ENCODE results near the gene SPDYE8. TPM values are rescaled to one million over a fixed set of nuclear protein-coding genes. Genes with fewer than 3 reads are reported as not detected.

The SPDYE8 gene, protein sequence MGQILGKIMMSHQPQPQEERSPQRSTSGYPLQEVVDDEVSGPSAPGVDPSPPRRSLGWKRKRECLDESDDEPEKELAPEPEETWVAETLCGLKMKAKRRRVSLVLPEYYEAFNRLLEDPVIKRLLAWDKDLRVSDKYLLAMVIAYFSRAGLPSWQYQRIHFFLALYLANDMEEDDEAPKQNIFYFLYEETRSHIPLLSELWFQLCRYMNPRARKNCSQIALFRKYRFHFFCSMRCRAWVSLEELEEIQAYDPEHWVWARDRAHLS
- not detected in 2 replicates for total RNA-seq

GRCh38 chr7:73029666-73030065, at the start of gene SPDYE8:
TSS of gene SPDYE8 (minus strand) at chr7:73029766. CDS start at chr7:73027966, 1,800 bp downstream.

GRCh38 chr7:73057811-73058210, 28.2 kb upstream of the SPDYE8 start, which contains the start of gene SPDYE11:
TSS of gene SPDYE11 (minus strand) at chr7:73057911. CDS start at chr7:73056111, 1,800 bp downstream.

Other genes starting within 250 kb of the SPDYE8 start
- gene TYW1B, start 201.6 kb downstream of the SPDYE8 start, total RNA-seq = 0.97 and 7.1 TPM in 2 replicates
- gene POM121, start 104.7 kb downstream of the SPDYE8 start, total RNA-seq = 3.9 and 9.8 TPM in 2 replicates
- gene TRIM74, start 60.3 kb downstream of the SPDYE8 start, total RNA-seq = 0.06 TPM in 1 of 2 replicates, not detected in the other
- gene SPDYE11, start 28.1 kb upstream of the SPDYE8 start, total RNA-seq = not detected in 2 replicates
- not detected in 2 replicates for gene SPDYE9, start 56.3 kb upstream of the SPDYE8 start, total RNA-seq